A673 (cell line): ENCODE measurements around the gene MGAT4A. TPM values are rescaled to one million over a fixed set of nuclear protein-coding genes. Genes with fewer than 3 reads are reported as not detected.

Source experiments
- BruUV-seq: library from RNA; stranded (reverse); fragments of 400-500 nt; replicated peaks from 2 replicates; lab custom pipeline; 2021; lab: Mats Ljungman, UMichigan
- CTCF ChIA-PET: fragments of 300-600 bp; sonication (Branson Sonifier 250); formaldehyde crosslinking; loops from one replicate; lab custom pipeline; 2022; ENCODE audit warnings: antibody characterized with exemption; lab: Charles Lee
- POLR2A ChIA-PET: fragments of 300-600 bp; sonication (Branson Sonifier 250); formaldehyde crosslinking; loops from one replicate; lab custom pipeline; 2022; ENCODE audit warnings: antibody characterized with exemption; ENCODE audit not compliant: low non-redundant PET; lab: Charles Lee
- DNase-seq: peaks from one replicate; pipeline ENCODE4 v3.0.0-alpha.2; 2015; ENCODE audit warnings: low spot score
- H3K27ac ChIP-seq: fragments of 200-600 bp; sonication (generic); 2 replicates; pipeline ENCODE4 v1.5.1; 2016; ENCODE audit warnings: mixed run types, low read depth, mild to moderate bottlenecking, mixed read lengths, antibody characterized with exemption, low read length; ENCODE audit not compliant: poor library complexity, severe bottlenecking
- H3K27me3 ChIP-seq: fragments of 200-600 bp; sonication (generic); replicated peaks from 2 replicates; pipeline ENCODE4 v1.6.1; 2017; ENCODE audit warnings: mixed run types, low read depth, mild to moderate bottlenecking, mixed read lengths, antibody characterized with exemption, low read length; ENCODE audit not compliant: insufficient read depth, poor library complexity
- H3K36me3 ChIP-seq: fragments of 200-600 bp; sonication (generic); 2 replicates; pipeline ENCODE4 v1.6.1; 2016; ENCODE audit warnings: mixed run types, mild to moderate bottlenecking, mixed read lengths, antibody characterized with exemption, low read length; ENCODE audit not compliant: insufficient read depth, poor library complexity, severe bottlenecking
- H3K4me1 ChIP-seq: fragments of 200-600 bp; sonication (generic); 2 replicates; pipeline ENCODE4 v1.6.1; 2017; ENCODE audit warnings: mixed run types, mild to moderate bottlenecking, mixed read lengths, antibody characterized with exemption, low read length; ENCODE audit not compliant: insufficient read depth, poor library complexity, severe bottlenecking
- H3K4me3 ChIP-seq: fragments of 200-600 bp; sonication (generic); 2 replicates; pipeline ENCODE4 v1.5.1; 2016; ENCODE audit warnings: low read depth, mixed run types, mild to moderate bottlenecking, mixed read lengths, low read length; ENCODE audit not compliant: poor library complexity, severe bottlenecking
- H3K9me3 ChIP-seq: fragments of 200-600 bp; sonication (generic); 2 replicates; pipeline ENCODE4 v1.6.1; 2016; ENCODE audit warnings: mixed run types, low read depth, mild to moderate bottlenecking, mixed read lengths, antibody characterized with exemption, low read length; ENCODE audit not compliant: poor library complexity, severe bottlenecking
- EZH2 ChIP-seq: fragments of 200-600 bp; sonication (generic); IDR thresholded peaks from 2 replicates; pipeline ENCODE4 v1.6.1; 2017; ENCODE audit warnings: borderline replicate concordance, low read depth, mild to moderate bottlenecking, mixed read lengths, antibody characterized with exemption, low read length; ENCODE audit not compliant: poor library complexity, severe bottlenecking
- intact Hi-C: fragments of 100-400 bp; cut with micrococcal nuclease; formaldehyde crosslinking; loops from one replicate; pipeline ENCODE4 v1.10.0; 2022; ENCODE audit not compliant: unreplicated experiment
- total RNA-seq: library from RNA; stranded (reverse); gene quantifications from 2 replicates; pipeline ENCODE4 v1.2.3, GENCODE V29; 2021
- TF ChIP-seq, protein P1 (sequence below): fragments of 300-800, 200-600 bp; sonication (generic); conservative IDR thresholded peaks from 2 replicates; pipeline ENCODE4 v1.5.1; 2017; ENCODE audit warnings: low read depth, mild to moderate bottlenecking, antibody characterized with exemption, low read length, moderate library complexity, mixed read lengths

Gene MGAT4A
- total RNA-seq, 1 experiment from 2014 or later, result 0.09 TPM

DNA sequence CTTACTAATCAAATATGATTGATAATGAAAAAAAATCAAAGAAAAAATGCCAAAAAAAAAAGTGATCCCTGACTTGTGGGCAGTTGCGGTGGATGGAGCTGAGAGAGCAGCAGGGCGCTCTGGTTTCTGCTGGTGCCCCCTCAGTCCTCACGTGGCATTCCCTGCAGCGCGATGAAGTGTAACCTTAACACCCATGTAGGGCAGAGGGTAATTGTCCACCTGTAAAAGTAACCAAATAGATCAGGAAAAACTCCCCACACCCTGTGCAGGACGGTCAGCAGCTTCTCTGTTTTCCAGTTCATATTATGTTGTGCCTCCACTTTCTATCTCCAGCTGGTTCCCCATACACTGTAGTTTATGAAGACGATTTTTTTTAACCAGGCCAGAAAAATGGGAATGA, 147.7 kb downstream of the MGAT4A start:
- Histone ChIP-seq H3K27me3 (no peaks in the 10 kb centered on the region), H3K4me3 (no peak overlapping the region), H3K36me3 (peaks cover 3% of the 10 kb centered on the region), H3K9me3 (no peaks in the 10 kb centered on the region), H3K27ac (no peak overlapping the region), H3K4me1 (no peaks in the 10 kb centered on the region)
- POLR2A ChIA-PET, result no interaction called here
- TF ChIP-seq EZH2, result no peak
- TF ChIP-seq, protein P1, sequence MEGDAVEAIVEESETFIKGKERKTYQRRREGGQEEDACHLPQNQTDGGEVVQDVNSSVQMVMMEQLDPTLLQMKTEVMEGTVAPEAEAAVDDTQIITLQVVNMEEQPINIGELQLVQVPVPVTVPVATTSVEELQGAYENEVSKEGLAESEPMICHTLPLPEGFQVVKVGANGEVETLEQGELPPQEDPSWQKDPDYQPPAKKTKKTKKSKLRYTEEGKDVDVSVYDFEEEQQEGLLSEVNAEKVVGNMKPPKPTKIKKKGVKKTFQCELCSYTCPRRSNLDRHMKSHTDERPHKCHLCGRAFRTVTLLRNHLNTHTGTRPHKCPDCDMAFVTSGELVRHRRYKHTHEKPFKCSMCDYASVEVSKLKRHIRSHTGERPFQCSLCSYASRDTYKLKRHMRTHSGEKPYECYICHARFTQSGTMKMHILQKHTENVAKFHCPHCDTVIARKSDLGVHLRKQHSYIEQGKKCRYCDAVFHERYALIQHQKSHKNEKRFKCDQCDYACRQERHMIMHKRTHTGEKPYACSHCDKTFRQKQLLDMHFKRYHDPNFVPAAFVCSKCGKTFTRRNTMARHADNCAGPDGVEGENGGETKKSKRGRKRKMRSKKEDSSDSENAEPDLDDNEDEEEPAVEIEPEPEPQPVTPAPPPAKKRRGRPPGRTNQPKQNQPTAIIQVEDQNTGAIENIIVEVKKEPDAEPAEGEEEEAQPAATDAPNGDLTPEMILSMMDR, result no peak
- BruUV-seq, result no TSS peak
- DNase-seq, result no peak
- CTCF ChIA-PET, result no interaction called here
- intact Hi-C loops, result no loop called here

DNA sequence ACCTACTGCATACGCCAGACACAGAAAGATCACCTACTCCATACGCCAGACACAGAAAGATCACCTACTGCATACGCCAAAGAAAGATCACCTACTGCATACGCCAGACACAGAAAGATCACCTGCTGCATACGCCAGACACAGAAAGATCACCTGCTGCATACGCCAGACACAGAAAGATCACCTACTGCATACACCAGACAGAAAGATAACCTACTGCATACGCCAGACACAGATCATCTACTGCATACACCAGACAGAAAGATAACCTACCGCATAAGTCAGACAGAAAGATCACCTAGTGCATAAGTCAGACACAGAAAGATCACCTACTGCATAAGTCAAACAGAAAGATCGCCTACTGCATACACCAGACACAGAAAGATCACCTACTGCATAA, 148.4 kb downstream of the MGAT4A start:
- intact Hi-C loops, result no loop called here
- H3K4me1 ChIP-seq, result no peaks in the 10 kb centered on the region
- peaks cover 3% of the 10 kb centered on the region for H3K36me3 ChIP-seq
- no TSS peak for BruUV-seq
- ChIA-PET POLR2A (no interaction called here), CTCF (no interaction called here)
- H3K27ac ChIP-seq, result no peak overlapping the region
- TF ChIP-seq, protein P1, result no peak
- no peak for TF ChIP-seq EZH2
- no peak for DNase-seq
- no peaks in the 10 kb centered on the region for H3K9me3 ChIP-seq
- H3K27me3 ChIP-seq, result no peaks in the 10 kb centered on the region
- H3K4me3 ChIP-seq, result no peak overlapping the region

DNA sequence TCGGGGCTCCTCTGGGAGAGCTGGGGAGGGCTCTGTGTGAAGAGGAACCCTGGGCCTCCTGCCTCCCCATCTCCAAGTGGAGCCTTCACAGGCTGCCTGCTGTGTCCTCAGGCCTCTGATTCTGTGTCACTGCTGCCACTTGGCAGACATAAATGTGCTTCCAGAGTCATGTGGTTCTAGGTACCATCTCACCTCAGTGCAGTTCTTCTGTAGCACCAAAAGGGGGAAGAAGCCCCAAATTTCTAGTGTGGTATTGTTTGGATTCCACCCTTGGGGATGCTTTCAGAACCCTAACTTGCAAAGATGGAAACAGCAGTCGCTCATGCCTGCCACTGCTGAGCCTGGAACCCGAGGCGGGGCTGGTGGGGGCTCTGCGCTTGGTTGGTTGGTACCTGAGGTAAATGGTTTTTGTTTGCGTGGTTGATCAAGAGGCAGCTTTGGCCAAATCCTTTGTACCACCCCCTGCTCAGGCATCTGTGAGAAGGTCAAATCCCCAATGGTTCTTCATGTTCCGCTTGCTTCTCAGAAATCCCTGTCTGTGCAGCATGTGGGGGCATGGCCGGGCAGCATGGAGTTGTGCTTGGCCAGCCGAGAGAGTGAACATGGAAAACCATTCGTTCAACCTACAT, 150.2 kb downstream of the MGAT4A start:
- CTCF ChIA-PET, result no interaction called here
- BruUV-seq, result no TSS peak
- intact Hi-C loops, result no loop called here
- Histone ChIP-seq H3K36me3 (peaks cover 3% of the 10 kb centered on the region), H3K27me3 (no peaks in the 10 kb centered on the region), H3K9me3 (no peaks in the 10 kb centered on the region), H3K27ac (no peak overlapping the region), H3K4me3 (no peak overlapping the region), H3K4me1 (no peaks in the 10 kb centered on the region)
- no peak for DNase-seq
- POLR2A ChIA-PET, result no interaction called here
- TF ChIP-seq, protein P1, result no peak
- no peak for TF ChIP-seq EZH2
